Spleen (tissue), 11 donors: ENCODE data around the gene CENPW. TPM values are rescaled to one million over a fixed set of nuclear protein-coding genes. Genes with fewer than 3 reads are reported as not detected.

Experiments used
- DNase-seq: peaks from one replicate; pipeline ENCODE4 v3.0.0-alpha.2; 2020
- H3K27ac ChIP-seq, 8 donors: fragments of 200-600 bp; sonication (generic) in 7 of 8; 1 replicate in 4 of 8; 2 replicates in 4 of 8; pipeline versions ENCODE4 v1.5.0 to v1.8.0; 2016 to 2021; ENCODE audit warnings: inconsistent platforms in 4 of 8, mild to moderate bottlenecking in 4 of 8, moderate library complexity in 1 of 8
- H3K27me3 ChIP-seq, 7 donors: fragments of 200-600 bp; sonication (generic) in 6 of 7; replicated peaks in 1 of 7; 1 replicate in 4 of 7; 2 replicates in 3 of 7; pipeline versions ENCODE4 v1.5.0 to v1.8.0; 2016 to 2021; ENCODE audit warnings: inconsistent platforms in 3 of 7, mild to moderate bottlenecking in 1 of 7
- H3K36me3 ChIP-seq, 6 donors: fragments of 200-600 bp; sonication (generic) in 5 of 6; 1 replicate in 4 of 6; 2 replicates in 2 of 6; pipeline versions ENCODE4 v1.5.0 to v1.8.0; 2016 to 2021; ENCODE audit warnings: inconsistent platforms in 2 of 6
- H3K4me1 ChIP-seq, 6 donors: fragments of 200-600 bp; sonication (generic) in 5 of 6; 1 replicate in 3 of 6; 2 replicates in 3 of 6; pipeline versions ENCODE4 v1.5.0 to v1.8.0; 2016 to 2021; ENCODE audit warnings: inconsistent platforms in 3 of 6
- H3K4me3 ChIP-seq, 8 donors: fragments of 200-600 bp; sonication (generic) in 7 of 8; 1 replicate in 4 of 8; 2 replicates in 4 of 8; pipeline versions ENCODE4 v1.5.0 to v1.8.0; 2016 to 2021; ENCODE audit warnings: inconsistent platforms in 4 of 8, mild to moderate bottlenecking in 4 of 8, moderate library complexity in 2 of 8
- H3K9me3 ChIP-seq, 8 donors: fragments of 200-600 bp; sonication (generic) in 7 of 8; 1 replicate in 4 of 8; 2 replicates in 4 of 8; pipeline versions ENCODE4 v1.5.0 to v1.8.0; 2016 to 2021; ENCODE audit warnings: inconsistent platforms in 4 of 8
- CTCF ChIP-seq, 11 experiments: fragments of 200-600 bp in 7 of 11; fragments of 450-650 bp in 4 of 11; sonication (generic) in 4 of 11; IDR thresholded peaks in 8 of 11; conservative IDR thresholded peaks in 3 of 11; 1 replicate in 7 of 11; 2 replicates in 4 of 11; pipeline versions ENCODE4 v1.4.0 to v1.8.0; 2016 to 2021; ENCODE audit warnings: antibody characterized with exemption in 11 of 11, inconsistent platforms in 4 of 11, mild to moderate bottlenecking in 1 of 11
- POLR2A ChIP-seq, 3 donors: fragments of 450-650 bp; IDR thresholded peaks; one replicate each; pipeline ENCODE4 v1.5.1; 2017; ENCODE audit warnings: antibody characterized with exemption in 3 of 3, mild to moderate bottlenecking in 1 of 3
- POLR2AphosphoS5 ChIP-seq, 3 donors: sonication (generic); formaldehyde crosslinking; IDR thresholded peaks; one replicate each; pipeline ENCODE4 v1.5.1; 2017; ENCODE audit warnings: antibody characterized with exemption in 3 of 3
- WGBS, 5 donors: extraction: QIAGEN DNeasy Blood & Tissue Kit in 3 of 5; methylation state at CpG; one replicate each; pipeline versions ENCODE4 v1.1.5 to v1.1.7; 2013 to 2018; 5-methylcytosine and 5-hydroxymethylcytosine counted together
- intact Hi-C: fragments of 100-400 bp; cut with DNase I; formaldehyde crosslinking; loops from one replicate; pipeline ENCODE4 v1.15.0; 2023; ENCODE audit warnings: low total_unique reads
- polyA plus RNA-seq, 3 donors: library from polyadenylated mRNA; stranded (reverse); fragments of 200-250 nt; gene quantifications; one replicate each; pipeline ENCODE4 v1.2.1, GENCODE V29; 2013
- total RNA-seq, 7 donors: library from RNA; depleted of rRNA in 3 of 7; stranded (reverse); fragments of >200 nt in 3 of 7; fragmentation: NEBNext Ultra II Directional in 4 of 7; extraction: Animal tissue kit (Norgen Biotek cat#: 25700) in 4 of 7; gene quantifications; one replicate each; pipeline versions ENCODE4 v1.1.0 to v1.2.1, GENCODE V29; 2016 to 2021
- donor health status: healthy with polysubstance abuse.
- donor health status: DM: no; HTN: no; CAD: no; lungs with moderate emphysema.
- donor health status: DM: no; HTN: no; CAD: no.
- donor health status: Bipolar disorder and iron deficiency.
- donor health status: healthy.
- donor health status: DM: no; HTN: no; CAD: no.
- donor health status: DM: yes; HTN: yes; CAD: no.

The CENPW gene
- total and polyA plus RNA-seq, 10 donors: 4.0 to 23.2 (median 8.4) TPM; not detected in 3

DNA sequence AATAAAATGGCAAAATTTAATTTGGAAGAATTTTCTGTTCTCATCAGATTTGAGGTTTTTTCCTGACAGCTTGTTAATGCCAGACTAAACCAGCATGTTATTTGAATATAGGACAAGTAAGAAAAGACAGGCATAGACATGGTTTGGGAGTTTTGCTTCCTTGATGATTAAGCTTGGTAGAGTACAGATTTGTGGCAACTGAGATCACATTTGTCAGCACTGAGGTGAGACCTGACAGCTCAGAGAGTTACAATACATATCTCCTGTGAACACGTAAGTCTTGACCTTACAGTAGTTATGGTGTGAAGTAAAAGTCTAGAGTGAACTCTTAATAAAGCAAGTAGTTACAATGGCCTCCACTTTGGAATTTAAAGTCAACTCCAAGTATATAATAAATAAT, 34.5 kb downstream of the CENPW start:
- no peaks in the 10 kb centered on the region for H3K4me1 ChIP-seq
- H3K36me3 ChIP-seq: no peaks in the 10 kb centered on the region
- no peak overlapping the region for H3K27ac ChIP-seq
- no peak for DNase-seq
- no peaks in the 10 kb centered on the region for H3K27me3 ChIP-seq
- WGBS, 5 donors: 95 to 100% (median 98%) methylated on average over 1 of the region's 1 CpG
- peaks cover 0 to 8% (median 0%) of the 10 kb centered on the region in 8 donors for H3K9me3 ChIP-seq
- intact Hi-C loops: no loop called here
- no peak overlapping the region for H3K4me3 ChIP-seq
- no peak for TF ChIP-seq POLR2A (IDR thresholded peaks at IDR 0.05)
- TF ChIP-seq POLR2AphosphoS5 (IDR thresholded peaks at IDR 0.05): no peak
- TF ChIP-seq CTCF (IDR thresholded peaks at IDR 0.05 in 8 of 11, conservative IDR thresholded peaks at IDR 0.05 in 3 of 11): no peak

DNA sequence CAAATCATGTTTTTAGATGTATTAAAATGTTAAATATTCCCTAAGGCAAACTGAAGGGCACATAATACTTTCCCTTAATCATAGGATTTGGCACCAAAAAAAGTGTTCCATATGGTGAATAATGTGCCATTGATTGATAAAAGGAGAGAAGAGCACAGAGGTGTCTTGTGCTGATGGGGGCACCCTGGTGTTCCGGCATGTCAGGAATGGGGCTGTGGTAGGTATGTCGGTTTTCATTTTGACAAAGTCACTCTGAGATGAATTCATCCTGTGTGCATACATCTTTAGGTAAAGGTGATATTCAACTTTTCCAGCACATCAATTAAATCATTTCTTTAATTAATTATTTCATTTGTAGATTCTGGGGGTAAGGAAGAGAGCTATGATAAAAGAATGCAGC, 36.8 kb downstream of the CENPW start:
- Histone ChIP-seq H3K27me3 (no peaks in the 10 kb centered on the region), H3K36me3 (no peaks in the 10 kb centered on the region), H3K4me1 (no peaks in the 10 kb centered on the region), H3K27ac (no peak overlapping the region), H3K9me3 (peaks cover 0 to 8% (median under 1%) of the 10 kb centered on the region in 8 donors), H3K4me3 (no peak overlapping the region)
- TF ChIP-seq POLR2A (IDR thresholded peaks at IDR 0.05): no peak
- TF ChIP-seq POLR2AphosphoS5 (IDR thresholded peaks at IDR 0.05): no peak
- TF ChIP-seq CTCF (IDR thresholded peaks at IDR 0.05 in 8 of 11, conservative IDR thresholded peaks at IDR 0.05 in 3 of 11): no peak
- 91 to 100% (median 95%) methylated on average over 2 of the region's 2 CpGs for WGBS, 5 donors
- intact Hi-C loops: no loop called here
- no peak for DNase-seq

- TF ChIP-seq POLR2AphosphoS5 (IDR thresholded peaks at IDR 0.05) (no peak), CTCF (IDR thresholded peaks at IDR 0.05 in 8 of 11, conservative IDR thresholded peaks at IDR 0.05 in 3 of 11) (no peak), POLR2A (IDR thresholded peaks at IDR 0.05) (no peak)
- intact Hi-C loops: no loop called here
- peaks cover 0 to 18% (median 7%) of the 10 kb centered on the region in 8 donors for H3K9me3 ChIP-seq
- no peak overlapping the region for H3K27ac ChIP-seq
- no peaks in the 10 kb centered on the region for H3K36me3 ChIP-seq
- no peak overlapping the region for H3K4me3 ChIP-seq
- no peak for DNase-seq
- H3K4me1 ChIP-seq: no peaks in the 10 kb centered on the region
- no peaks in the 10 kb centered on the region for H3K27me3 ChIP-seq
- WGBS, 5 donors: 89 to 99% (median 97%) methylated on average over 2 of the region's 2 CpGs
Observed at GRCh38 chr6:126377594-126378153, 37.8 kb downstream of the CENPW start.

DNA sequence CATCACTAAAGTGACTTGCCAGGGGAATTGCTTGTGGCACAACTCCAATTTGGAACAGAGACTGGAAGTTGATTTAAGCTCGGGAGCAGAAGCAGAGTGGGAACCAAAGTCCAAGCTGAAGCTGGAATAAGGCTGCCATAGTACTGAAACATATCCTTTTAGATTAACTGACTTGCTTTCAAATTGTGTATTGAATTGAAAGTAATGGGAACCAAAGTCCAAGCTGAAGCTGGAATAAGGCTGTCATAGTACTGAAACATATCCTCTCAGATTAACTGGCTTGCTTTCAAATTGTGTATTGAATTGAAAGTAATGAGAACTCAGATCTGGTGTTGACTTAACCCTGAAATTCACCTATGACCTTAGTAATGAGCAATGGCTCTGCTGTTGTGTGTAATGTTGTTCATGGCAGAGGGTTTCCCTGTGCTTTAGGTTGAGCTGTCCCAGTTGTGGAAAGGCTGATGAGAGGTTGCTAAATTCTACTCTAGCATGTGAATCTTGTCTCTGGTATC, 40.2 kb downstream of the CENPW start:
- H3K27me3 ChIP-seq: no peaks in the 10 kb centered on the region
- no peak for TF ChIP-seq POLR2A (IDR thresholded peaks at IDR 0.05)
- no peak for TF ChIP-seq POLR2AphosphoS5 (IDR thresholded peaks at IDR 0.05)
- TF ChIP-seq CTCF (IDR thresholded peaks at IDR 0.05 in 8 of 11, conservative IDR thresholded peaks at IDR 0.05 in 3 of 11): no peak
- H3K36me3 ChIP-seq: no peaks in the 10 kb centered on the region
- H3K4me3 ChIP-seq: no peak overlapping the region
- intact Hi-C loops: no loop called here
- H3K27ac ChIP-seq: no peak overlapping the region
- no peak for DNase-seq
- H3K4me1 ChIP-seq: no peaks in the 10 kb centered on the region
- H3K9me3 ChIP-seq: peaks cover 3 to 40% (median 28%) of the 10 kb centered on the region in 8 donors
- 72 to 86% (median 83%) methylated on average over 1 of the region's 1 CpG for WGBS, 5 donors
